H9 (cell line): Measurements from ENCODE around the gene OGFOD2. TPM values are rescaled to one million over a fixed set of nuclear protein-coding genes. Genes with fewer than 3 reads are reported as not detected.

Source experiments
- DNase-seq: peaks from one replicate; pipeline ENCODE4 v3.0.0-alpha.2; 2017
- H2AFZ ChIP-seq: one replicate; pipeline ENCODE4 v1.6.1; 2013; ENCODE audit warnings: mild to moderate bottlenecking, low read length, control low read depth, moderate library complexity
- H2AK5ac ChIP-seq: 2 replicates; pipeline ENCODE4 v1.6.1; 2013; ENCODE audit warnings: low read length, control low read depth, mixed read lengths; ENCODE audit not compliant: insufficient read length
- H2BK120ac ChIP-seq: one replicate; pipeline ENCODE4 v1.6.1; 2013; ENCODE audit warnings: low read depth, mild to moderate bottlenecking, low read length, control low read depth, inconsistent platforms; ENCODE audit not compliant: poor library complexity, severe bottlenecking
- H2BK12ac ChIP-seq: 2 replicates; pipeline ENCODE4 v1.6.1; 2013; ENCODE audit warnings: low read length, control low read depth, mixed read lengths, low read depth; ENCODE audit not compliant: insufficient read length
- H2BK15ac ChIP-seq: 2 replicates; pipeline ENCODE4 v1.6.1; 2013; ENCODE audit warnings: low read depth, low read length, control low read depth
- H2BK20ac ChIP-seq: one replicate; pipeline ENCODE4 v1.6.1; 2013; ENCODE audit warnings: low read depth, mild to moderate bottlenecking, low read length, control low read depth, inconsistent platforms; ENCODE audit not compliant: poor library complexity, severe bottlenecking
- H2BK5ac ChIP-seq: 2 replicates; pipeline ENCODE4 v1.6.1; 2013; ENCODE audit warnings: low read length, control low read depth, mixed read lengths; ENCODE audit not compliant: insufficient read length
- H3K14ac ChIP-seq: 2 replicates; pipeline ENCODE4 v1.6.1; 2013; ENCODE audit warnings: low read length, control low read depth; ENCODE audit not compliant: insufficient read depth
- H3K18ac ChIP-seq: 2 replicates; pipeline ENCODE4 v1.6.1; 2013; ENCODE audit warnings: low read depth, mild to moderate bottlenecking, mixed read lengths, low read length, control low read depth; ENCODE audit not compliant: insufficient read length
- H3K23ac ChIP-seq: 2 replicates; pipeline ENCODE4 v1.6.1; 2013; ENCODE audit warnings: low read length, control low read depth, mixed read lengths, low read depth; ENCODE audit not compliant: insufficient read length
- H3K23me2 ChIP-seq: 2 replicates; pipeline ENCODE4 v1.6.1; 2013; ENCODE audit warnings: low read depth, mild to moderate bottlenecking, mixed read lengths, low read length, control low read depth; ENCODE audit not compliant: insufficient read length, poor library complexity, severe bottlenecking
- H3K27ac ChIP-seq: 2 replicates; pipeline ENCODE4 v1.5.1; 2013; ENCODE audit warnings: low read length, control low read depth, mixed read lengths, low read depth; ENCODE audit not compliant: insufficient read length
- H3K27me3 ChIP-seq: 2 replicates; pipeline ENCODE4 v1.6.1; 2013; ENCODE audit warnings: low read length, control low read depth, inconsistent platforms; ENCODE audit not compliant: insufficient read depth
- H3K4ac ChIP-seq: 2 replicates; pipeline ENCODE4 v1.6.1; 2013; ENCODE audit warnings: low read depth, mild to moderate bottlenecking, control low read depth, inconsistent platforms, low read length, moderate library complexity
- H3K4me1 ChIP-seq: 2 replicates; pipeline ENCODE4 v1.6.1; 2013; ENCODE audit warnings: low read length, control low read depth, inconsistent platforms; ENCODE audit not compliant: insufficient read depth
- H3K4me2 ChIP-seq: 2 replicates; pipeline ENCODE4 v1.6.1; 2013; ENCODE audit warnings: low read length, control low read depth, mixed read lengths; ENCODE audit not compliant: insufficient read length, insufficient read depth
- H3K56ac ChIP-seq: 2 replicates; pipeline ENCODE4 v1.6.1; 2013; ENCODE audit warnings: low read depth, mild to moderate bottlenecking, mixed read lengths, low read length, control low read depth; ENCODE audit not compliant: insufficient read length
- H3K79me1 ChIP-seq: 2 replicates; pipeline ENCODE4 v1.6.1; 2013; ENCODE audit warnings: low read depth, mild to moderate bottlenecking, moderate library complexity, low read length, control low read depth, inconsistent platforms; ENCODE audit not compliant: insufficient read depth, poor library complexity, severe bottlenecking
- H3K79me2 ChIP-seq: 2 replicates; pipeline ENCODE4 v1.6.1; 2013; ENCODE audit warnings: low read length, control low read depth, inconsistent platforms; ENCODE audit not compliant: insufficient read depth
- H3K9ac ChIP-seq: 2 replicates; pipeline ENCODE4 v1.6.1; 2013; ENCODE audit warnings: low read length, control low read depth, mixed read lengths; ENCODE audit not compliant: insufficient read length; ENCODE audit errors: extremely low read depth
- H3K9me3 ChIP-seq: one replicate; pipeline ENCODE4 v1.6.1; 2013; ENCODE audit warnings: low read depth, low read length, inconsistent platforms; ENCODE audit not compliant: control insufficient read depth
- H3T11ph ChIP-seq: one replicate; pipeline ENCODE4 v1.6.1; 2013; ENCODE audit warnings: mild to moderate bottlenecking, low read length, control low read depth, inconsistent platforms
- H4K20me1 ChIP-seq: one replicate; pipeline ENCODE4 v1.6.1; 2013; ENCODE audit not compliant: control insufficient read depth, insufficient read length, insufficient read depth
- H4K5ac ChIP-seq: 2 replicates; pipeline ENCODE4 v1.6.1; 2013; ENCODE audit warnings: low read depth, mild to moderate bottlenecking, mixed read lengths, low read length, control low read depth; ENCODE audit not compliant: insufficient read length
- H4K8ac ChIP-seq: replicated peaks from 2 replicates; pipeline ENCODE4 v1.6.1; 2013; ENCODE audit warnings: low read length, control low read depth, mixed read lengths, low read depth; ENCODE audit not compliant: insufficient read length
- H4K91ac ChIP-seq: 2 replicates; pipeline ENCODE4 v1.6.1; 2013; ENCODE audit warnings: low read depth, mild to moderate bottlenecking, moderate library complexity, mixed read lengths, low read length, control low read depth; ENCODE audit not compliant: insufficient read length
- H3K27ac Mint-ChIP-seq, 3 experiments: 2 replicates in 2 of 3; 3 replicates in 1 of 3; pipeline ENCODE4 v1.8.0; 2020 to 2021; ENCODE audit warnings: mixed read lengths in 3 of 3, mild to moderate bottlenecking in 1 of 3, moderate library complexity in 1 of 3
- H3K27me3 Mint-ChIP-seq: 2 replicates; pipeline ENCODE4 v1.8.0; 2021; ENCODE audit warnings: low read depth, mild to moderate bottlenecking, moderate library complexity, mixed read lengths
- H3K36me3 Mint-ChIP-seq, 3 experiments: 2 replicates in 2 of 3; 3 replicates in 1 of 3; pipeline ENCODE4 v1.8.0; 2020 to 2021; ENCODE audit warnings: low read depth in 3 of 3, mixed read lengths in 3 of 3; ENCODE audit not compliant: insufficient read depth in 1 of 3
- H3K4me1 Mint-ChIP-seq, 2 experiments: 2 replicates each; pipeline ENCODE4 v1.8.0; 2020; ENCODE audit warnings: mixed read lengths in 2 of 2
- H3K4me3 Mint-ChIP-seq, 2 experiments: 2 replicates in 1 of 2; 3 replicates in 1 of 2; pipeline ENCODE4 v1.8.0; 2020 to 2021; ENCODE audit warnings: mild to moderate bottlenecking in 2 of 2, mixed read lengths in 2 of 2, moderate library complexity in 1 of 2
- H3K9me3 Mint-ChIP-seq, 2 experiments: 2 replicates in 1 of 2; 3 replicates in 1 of 2; pipeline ENCODE4 v1.8.0; 2020; ENCODE audit warnings: mild to moderate bottlenecking in 2 of 2, mixed read lengths in 2 of 2, moderate library complexity in 1 of 2
- WGBS: extraction: QIAGEN DNeasy Blood & Tissue Kit; methylation state at CpG from one replicate; pipeline ENCODE4 v1.1.7; 2013; ENCODE audit warnings: missing lambda C conversion rate, low lambda C conversion rate, mixed read lengths; ENCODE audit not compliant: insufficient read length; ENCODE audit errors: extremely low coverage; 5-methylcytosine and 5-hydroxymethylcytosine counted together
- total RNA-seq: library from RNA; stranded (reverse); gene quantifications from 2 replicates; pipeline ENCODE4 v1.2.1, GENCODE V29; 2021
- TF ChIP-seq, protein P1 (sequence below): fragments of 200-600 bp; sonication (generic); conservative IDR thresholded peaks from 3 replicates; pipeline ENCODE4 v1.8.0; 2021; ENCODE audit warnings: antibody characterized with exemption, mild to moderate bottlenecking

Gene OGFOD2
- total RNA-seq, 1 experiment from 2014 or later, result 14.7 TPM

DNA sequence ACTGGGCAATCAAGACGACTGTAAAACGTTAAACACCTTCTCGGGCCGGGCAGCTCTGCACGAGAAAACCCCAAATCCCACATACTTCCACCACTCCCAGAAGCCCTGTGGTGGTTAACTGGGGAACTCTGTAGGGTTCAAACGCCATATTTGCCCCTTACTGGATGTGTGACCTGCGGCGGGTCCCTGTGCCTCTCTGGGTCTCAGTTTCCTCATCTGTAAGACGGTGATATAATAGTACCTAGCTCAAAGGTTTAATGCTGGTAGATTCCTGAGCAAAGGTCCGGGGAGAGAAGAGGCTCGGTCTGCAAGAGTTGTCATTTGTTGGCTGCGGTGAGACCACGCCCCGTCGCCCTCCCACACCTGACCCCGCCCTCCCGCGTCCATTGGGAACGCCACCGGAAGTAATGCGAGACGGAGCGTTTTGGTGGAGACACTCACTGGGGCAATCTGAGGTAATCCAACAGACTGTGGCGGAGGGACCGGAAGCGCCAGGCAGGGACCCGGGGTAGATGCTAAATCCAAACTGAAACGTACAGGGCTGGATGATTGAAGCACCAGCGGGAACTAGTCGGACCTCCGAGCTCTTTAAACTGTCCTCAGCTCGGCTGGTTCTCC lies 661 bp upstream of the OGFOD2 start:
- no peaks in the 10 kb centered on the region for H3K27me3 ChIP-seq
- no peak overlapping the region for H2BK120ac ChIP-seq
- no peaks in the 10 kb centered on the region; the same call in 1 of the 2 replicates for H3K4me1 ChIP-seq
- H3K56ac ChIP-seq, result no peak overlapping the region
- H3K4me1 Mint-ChIP-seq, result peaks cover 13 to 14% of the 10 kb centered on the region in 2 experiments
- H4K5ac ChIP-seq, result no peak overlapping the region
- peaks cover 0 to 4% (median 0%) of the 10 kb centered on the region in 3 experiments; a peak in 3 of 7 replicates for H3K36me3 Mint-ChIP-seq
- no CpG with 5 or more reads among the region's 32 CpGs for WGBS
- H2BK15ac ChIP-seq, result no peak overlapping the region
- no peaks in the 10 kb centered on the region for H3K79me2 ChIP-seq
- H3K9ac ChIP-seq, result peak overlapping the region; percentile 80
- H3K4me2 ChIP-seq, result peak overlapping the region; percentile 99
- no peaks in the 10 kb centered on the region for H3K79me1 ChIP-seq
- H4K20me1 ChIP-seq, result no peaks in the 10 kb centered on the region
- H3K9me3 Mint-ChIP-seq, result no peaks in the 10 kb centered on the region
- H2BK5ac ChIP-seq, result no peak overlapping the region
- H4K91ac ChIP-seq, result no peak overlapping the region
- no peaks in the 10 kb centered on the region; the same call in 1 of the 2 replicates for H3K27me3 Mint-ChIP-seq
- no peak overlapping the region for H2AK5ac ChIP-seq
- H3K23ac ChIP-seq, result no peak overlapping the region
- peaks cover 8% of the 10 kb centered on the region for H3K23me2 ChIP-seq
- H3K27ac ChIP-seq, result no peak overlapping the region
- H3K14ac ChIP-seq, result peak overlapping the region; percentile 93; the same call in 1 of the 2 replicates
- H4K8ac ChIP-seq, result no peak overlapping the region
- DNase-seq, result peak; percentile 99
- H2AFZ ChIP-seq, result no peak overlapping the region
- peak overlapping the region; percentile 88 for H3K18ac ChIP-seq
- no peak overlapping the region for H3T11ph ChIP-seq
- peak overlapping the region; percentile 98 to 99 (median 99) for H3K27ac Mint-ChIP-seq
- H3K4ac ChIP-seq, result no peak overlapping the region
- TF ChIP-seq, protein P1, sequence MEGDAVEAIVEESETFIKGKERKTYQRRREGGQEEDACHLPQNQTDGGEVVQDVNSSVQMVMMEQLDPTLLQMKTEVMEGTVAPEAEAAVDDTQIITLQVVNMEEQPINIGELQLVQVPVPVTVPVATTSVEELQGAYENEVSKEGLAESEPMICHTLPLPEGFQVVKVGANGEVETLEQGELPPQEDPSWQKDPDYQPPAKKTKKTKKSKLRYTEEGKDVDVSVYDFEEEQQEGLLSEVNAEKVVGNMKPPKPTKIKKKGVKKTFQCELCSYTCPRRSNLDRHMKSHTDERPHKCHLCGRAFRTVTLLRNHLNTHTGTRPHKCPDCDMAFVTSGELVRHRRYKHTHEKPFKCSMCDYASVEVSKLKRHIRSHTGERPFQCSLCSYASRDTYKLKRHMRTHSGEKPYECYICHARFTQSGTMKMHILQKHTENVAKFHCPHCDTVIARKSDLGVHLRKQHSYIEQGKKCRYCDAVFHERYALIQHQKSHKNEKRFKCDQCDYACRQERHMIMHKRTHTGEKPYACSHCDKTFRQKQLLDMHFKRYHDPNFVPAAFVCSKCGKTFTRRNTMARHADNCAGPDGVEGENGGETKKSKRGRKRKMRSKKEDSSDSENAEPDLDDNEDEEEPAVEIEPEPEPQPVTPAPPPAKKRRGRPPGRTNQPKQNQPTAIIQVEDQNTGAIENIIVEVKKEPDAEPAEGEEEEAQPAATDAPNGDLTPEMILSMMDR, result no peak
- no peaks in the 10 kb centered on the region for H3K9me3 ChIP-seq
- H2BK20ac ChIP-seq, result no peak overlapping the region
- H3K4me3 Mint-ChIP-seq, result peak overlapping the region; percentile 97 to 98
- H2BK12ac ChIP-seq, result no peak overlapping the region
